Activated naive CD4-positive, alpha-beta T cell treated with Interleukin-2 at 50 U/mL for 16 hours (primary cell): ENCODE data around the gene SPATA2.
"Not testable (repeated sequence)": the region's sequence is repeated elsewhere in the genome, so short reads cannot be mapped to it uniquely, and the experiment has no call there.

Source experiments
- DNase-seq: peaks from one replicate; pipeline ENCODE4 v3.0.0-alpha.2; 2020

The SPATA2 gene

DNA sequence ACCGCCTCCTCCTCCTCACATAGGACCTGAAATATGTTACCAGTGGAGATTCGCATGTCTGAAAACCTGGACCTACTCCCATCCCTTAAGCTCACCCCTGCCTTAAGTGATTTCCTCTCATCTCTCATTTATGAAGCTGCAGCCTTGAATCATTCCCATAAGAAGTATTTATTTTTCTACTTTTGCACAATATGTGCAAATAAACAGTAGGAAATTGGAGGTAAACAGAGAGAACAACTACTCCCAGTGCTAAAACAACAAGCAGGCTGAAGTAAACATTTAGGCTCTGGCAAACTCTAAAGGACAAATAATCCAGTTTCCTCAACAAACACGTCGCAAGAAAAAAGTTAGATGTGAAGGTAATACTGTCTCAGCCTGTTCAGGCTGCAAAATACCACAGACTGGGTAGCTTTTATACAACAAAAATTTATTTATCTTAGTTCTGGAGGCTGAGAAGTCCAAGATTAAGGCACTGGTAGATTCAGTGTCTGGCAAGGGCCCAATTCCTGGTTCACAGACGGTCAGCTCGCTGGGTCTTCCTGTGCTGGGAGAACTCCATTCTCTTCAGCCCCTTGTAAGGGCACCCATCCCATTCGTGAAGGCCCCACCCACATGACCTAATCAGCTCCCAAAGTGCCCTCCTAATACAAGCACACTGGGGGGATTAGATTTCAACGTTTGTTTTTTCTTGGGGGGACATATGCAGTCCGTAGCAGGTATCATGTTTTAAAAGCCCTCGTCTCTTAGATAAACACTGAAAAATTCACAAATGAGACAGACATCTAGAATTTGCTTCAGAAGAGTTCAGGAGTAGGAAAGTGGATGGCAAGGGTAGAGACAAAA lies 15.6 kb downstream of the SPATA2 start:
- no peak for DNase-seq

DNA sequence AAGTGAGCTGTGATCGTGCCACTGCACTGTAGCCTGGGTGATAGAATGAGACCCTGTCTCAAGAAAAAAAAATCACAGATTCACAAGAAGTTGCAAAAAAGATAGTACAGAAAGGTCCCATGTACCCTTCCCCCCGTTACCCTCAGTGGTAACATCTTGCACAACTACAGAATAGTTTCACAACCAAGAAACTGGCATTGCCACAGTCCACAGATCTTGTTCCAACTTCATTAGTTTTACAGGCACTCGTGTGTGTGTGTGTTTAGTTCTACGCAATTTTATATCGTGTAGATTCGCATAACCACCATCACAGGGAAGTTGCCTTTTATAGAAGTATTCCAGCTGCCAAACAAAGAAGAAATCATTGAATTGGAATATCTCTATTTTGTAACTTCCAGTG lies 19.1 kb downstream of the SPATA2 start:
- DNase-seq, result no peak

DNA sequence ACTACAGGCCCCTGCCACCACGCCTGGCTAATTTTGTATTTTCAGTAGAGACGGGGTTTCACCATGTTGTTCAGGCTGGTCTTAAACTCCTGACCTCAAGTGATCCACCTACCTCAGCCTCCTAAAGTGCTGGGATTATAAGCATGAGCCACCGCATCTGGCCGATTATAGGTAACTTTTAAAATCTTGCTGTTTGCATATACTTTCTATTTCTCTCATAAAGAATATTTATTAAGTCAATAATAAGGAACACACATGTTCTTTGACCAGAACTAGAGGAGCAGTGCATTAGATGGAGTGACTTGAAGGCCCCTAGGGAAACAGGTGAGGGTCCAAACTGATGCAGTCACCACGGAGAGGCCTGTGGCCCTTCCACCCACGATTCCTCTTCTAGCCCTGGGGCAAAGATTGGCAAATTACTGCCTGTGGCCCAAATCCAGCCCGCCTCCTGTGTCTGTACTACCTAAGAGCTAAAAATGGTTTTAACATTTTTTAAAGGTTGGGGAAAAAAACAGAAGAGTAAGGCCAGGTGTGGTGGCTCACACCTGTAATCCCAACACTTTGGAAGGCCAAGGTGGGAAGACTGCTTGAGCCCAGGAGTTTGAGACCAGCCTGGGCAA lies 19.7 kb downstream of the SPATA2 start:
- DNase-seq, result not testable (repeated sequence)

DNA sequence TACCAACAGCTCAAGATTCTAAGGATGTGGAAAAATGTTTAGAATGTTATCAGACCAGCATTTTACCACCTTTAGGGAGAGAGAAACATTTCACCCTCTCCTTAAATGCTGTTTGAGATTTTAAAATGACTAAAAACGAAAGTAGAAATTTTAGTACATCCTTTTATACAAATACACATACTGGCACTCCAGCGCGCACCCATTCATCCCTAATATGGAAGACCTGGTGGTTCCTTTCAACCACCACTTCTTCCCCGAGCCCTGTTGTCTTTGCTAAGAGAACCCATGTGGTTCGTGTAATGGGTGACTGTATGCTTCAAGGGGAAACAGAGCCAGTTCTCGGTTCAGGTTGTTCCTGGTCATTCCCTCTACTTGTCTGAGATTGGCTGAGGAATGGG lies 21.3 kb downstream of the SPATA2 start:
- peak; percentile 38 for DNase-seq

DNA sequence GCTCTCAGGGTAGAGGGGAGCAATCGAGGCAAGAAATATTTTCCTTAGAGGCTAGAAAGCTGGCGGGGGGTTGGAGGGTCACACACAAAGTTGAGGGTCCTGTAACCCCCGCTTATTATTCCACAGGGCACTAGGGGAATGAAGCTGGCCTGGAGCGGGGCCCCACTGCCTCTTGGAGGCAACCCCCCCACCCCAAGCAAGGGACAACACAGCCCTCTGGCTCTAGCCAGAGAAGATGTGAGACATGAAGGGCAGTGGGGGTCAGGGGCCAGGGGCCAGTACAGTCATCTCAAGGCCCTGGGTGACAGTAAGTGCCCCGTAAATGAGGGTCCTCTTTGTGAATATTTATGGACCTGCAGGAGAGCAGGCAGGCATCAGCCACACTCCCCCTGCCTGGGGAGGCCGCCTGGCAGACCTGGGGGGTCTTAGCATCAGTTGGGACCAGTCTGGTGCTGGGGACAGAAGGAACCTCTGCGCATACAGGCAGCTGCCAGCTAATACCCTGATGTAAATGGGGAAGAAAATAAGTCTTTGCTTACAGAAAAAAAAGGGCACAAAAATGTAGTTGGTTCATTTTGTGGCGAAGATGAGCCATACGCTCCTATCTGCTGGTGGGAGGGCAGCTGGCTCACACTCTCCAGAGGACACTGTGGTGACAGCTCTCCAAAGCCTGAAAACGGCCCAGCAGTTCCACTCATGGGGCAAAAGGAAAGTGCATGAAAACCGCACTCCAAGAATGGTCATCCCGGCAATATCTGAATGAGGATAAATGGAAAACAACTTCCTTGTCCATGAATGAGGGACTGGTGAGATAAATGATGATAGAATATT lies 21.9 kb downstream of the SPATA2 start:
- DNase-seq, result peak; percentile 63

DNA sequence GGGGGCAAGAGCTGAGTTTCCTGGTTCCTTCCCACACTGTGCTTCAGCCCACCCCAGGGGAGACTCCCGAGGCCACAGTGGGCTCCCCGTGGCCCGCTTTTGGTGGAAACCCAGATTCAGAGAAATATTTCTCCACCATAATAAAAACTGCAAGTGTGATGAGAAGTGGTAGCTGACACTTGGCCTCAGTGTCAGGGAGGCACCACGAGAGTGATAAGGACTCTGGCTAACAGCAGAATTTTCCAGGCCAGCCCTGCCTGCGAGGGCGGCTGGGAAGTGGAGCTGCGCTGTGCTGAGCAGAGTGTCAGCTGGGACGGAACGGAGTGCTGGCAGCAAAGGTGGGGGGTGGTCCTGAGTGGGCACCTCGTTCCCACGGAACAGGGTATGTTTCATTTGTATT lies 22.5 kb downstream of the SPATA2 start:
- DNase-seq, result no peak

DNA sequence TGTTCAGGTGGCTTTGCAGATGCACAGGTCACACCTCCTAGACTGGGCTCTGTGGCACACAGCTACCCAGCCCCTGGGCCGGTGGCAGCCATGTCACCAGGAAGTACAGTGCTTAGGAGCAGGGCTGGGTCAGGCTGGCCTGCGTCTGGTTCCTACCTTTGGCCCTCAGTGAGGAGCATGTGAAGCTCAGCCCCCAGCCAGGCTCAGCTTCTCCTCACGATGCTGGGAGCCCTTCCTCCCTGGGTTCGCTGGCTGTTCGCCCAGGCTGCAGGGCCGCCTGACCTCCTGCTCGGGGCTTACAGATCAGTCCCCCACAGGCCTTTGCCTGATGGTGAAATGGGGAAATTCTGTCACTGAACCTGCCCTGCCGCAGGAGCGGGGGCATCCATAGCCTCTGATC lies 23.1 kb downstream of the SPATA2 start:
- DNase-seq, result no peak

DNA sequence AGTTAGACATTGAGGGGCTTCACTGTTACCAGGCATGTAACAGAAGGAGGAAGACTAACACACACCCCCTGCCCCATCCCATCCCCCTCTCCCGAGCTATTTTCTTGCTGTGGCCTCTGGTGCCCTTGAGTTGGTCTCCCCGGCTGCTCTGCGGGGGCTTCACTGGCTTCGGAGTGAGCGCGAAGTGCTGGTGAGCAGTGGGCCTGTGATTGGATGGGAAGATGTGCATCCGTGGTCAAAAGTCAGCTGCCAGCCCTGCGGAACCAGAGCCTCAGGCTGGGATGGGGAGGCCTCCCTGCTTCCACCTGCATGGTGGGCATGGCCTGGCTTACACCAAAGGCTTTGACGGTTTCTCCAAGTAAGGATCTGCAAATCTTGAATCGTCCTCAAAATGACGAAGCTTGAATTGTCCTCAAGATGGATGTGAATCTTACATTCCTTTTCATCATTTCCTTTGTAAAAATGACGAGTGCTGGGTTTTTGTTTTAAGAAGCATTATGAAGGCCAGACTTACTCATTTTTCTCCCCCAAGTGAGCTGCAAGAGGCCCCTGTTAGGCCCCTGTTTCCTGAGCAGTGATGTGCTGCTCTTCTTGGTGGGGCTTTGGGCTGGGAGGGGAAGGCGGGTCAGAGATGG lies 23.7 kb downstream of the SPATA2 start:
- DNase-seq, result no peak

DNA sequence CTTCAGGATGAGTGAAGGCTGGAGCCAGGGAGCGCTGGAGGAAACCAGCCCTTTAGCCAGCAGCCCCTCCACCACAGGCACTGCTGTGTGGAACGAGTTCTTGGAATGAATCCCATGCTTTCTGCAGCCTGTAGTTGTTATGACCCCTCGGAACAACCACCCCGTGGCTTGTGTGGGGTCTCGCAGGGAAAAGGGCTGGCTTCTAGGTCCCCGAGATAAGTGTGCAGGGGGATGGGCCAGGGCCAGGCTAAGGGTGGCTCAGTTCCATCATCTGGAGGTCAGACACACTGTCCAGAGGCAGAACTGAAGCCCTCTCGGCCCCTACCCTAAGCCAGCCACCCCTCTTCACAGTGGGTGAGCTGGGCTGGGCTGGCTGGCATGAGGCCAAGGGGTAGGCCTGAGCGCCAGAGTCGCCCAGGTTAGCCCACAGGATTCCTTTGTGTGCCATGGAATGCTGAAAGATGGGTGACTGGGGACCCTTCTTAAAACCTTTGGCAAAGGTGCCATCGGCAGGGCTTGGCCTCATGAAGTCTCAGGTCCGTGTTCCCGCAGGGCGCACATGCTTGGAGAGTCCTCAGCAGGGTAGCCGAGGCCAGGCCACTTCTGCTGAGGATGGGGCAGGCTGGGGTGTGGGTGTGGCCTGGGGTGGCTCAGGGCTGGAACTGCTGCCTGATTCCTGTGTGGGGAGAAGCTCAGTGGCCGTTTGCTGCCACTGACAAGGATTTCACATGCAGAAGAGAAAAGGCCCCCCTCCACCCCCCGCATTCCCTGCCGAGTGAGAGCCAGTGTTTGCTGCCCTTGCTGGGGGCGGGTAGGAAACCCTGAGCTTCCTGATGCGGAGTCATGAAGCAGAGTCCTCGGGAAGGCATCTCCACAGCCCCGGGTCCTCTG lies 24.6 kb downstream of the SPATA2 start:
- no peak for DNase-seq

DNA sequence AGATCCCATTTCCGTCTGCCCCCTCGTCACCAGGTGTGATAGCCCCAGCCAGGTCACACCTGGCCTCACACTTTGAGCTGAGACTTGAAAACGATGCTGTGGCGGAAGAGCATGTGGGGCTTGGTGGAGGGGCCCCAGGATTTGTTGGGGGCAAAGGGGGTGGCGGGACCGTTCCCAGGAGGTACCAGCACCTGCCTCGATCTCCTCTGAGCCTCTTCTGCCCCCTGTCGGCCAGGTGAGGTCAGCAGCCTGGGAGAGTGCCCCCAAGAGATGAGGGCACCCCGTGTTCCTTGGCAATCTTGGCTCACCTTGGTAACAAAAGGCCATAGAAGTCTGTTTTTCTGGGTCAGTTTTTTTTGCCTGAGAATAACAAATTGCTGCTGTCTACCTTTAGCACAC lies 25.4 kb downstream of the SPATA2 start:
- DNase-seq, result no peak

DNA sequence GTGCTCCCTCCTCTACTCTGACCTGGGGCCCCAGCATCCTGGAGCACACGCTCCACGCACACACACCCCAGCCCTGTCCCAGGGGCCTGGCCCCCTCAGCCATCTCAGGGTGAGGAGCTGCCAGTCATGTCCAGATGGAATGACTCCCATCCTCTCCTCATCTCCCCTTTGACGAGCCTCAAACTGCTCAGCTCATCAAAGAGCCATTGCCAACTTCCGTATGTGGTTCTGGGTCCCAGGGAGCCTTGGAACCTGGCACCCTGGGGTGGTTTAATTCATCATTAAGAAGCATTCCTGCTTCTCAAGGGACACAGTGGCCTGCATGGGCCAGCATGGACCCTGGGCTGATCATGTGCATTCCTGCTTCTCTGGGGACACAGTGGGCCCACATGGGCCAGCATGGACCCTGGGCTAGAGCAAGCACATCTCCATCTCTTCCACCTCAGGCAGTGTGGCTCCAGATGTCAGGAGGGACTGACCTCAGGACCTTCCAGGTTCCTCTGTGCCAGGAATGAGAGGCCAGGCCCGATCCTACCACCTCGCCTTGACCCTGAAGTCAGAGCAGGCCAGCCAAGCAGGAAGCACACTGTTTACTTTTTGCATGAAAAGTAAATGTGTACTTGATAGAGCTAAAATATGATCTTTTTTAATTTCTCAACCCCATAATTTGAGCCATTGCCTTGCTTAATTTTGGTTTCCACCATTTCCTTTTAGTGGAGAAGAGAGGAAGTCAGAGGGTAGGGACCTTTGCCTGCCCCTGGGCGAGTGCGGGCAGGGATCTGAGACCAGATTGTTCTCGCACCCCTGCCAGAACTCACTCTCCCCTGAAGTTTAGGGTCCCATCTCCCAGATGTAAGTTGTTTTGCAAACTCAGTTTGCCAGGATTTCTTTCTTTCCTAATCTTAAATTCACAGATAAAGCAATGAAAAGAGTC lies 26.1 kb downstream of the SPATA2 start:
- DNase-seq, result no peak

DNA sequence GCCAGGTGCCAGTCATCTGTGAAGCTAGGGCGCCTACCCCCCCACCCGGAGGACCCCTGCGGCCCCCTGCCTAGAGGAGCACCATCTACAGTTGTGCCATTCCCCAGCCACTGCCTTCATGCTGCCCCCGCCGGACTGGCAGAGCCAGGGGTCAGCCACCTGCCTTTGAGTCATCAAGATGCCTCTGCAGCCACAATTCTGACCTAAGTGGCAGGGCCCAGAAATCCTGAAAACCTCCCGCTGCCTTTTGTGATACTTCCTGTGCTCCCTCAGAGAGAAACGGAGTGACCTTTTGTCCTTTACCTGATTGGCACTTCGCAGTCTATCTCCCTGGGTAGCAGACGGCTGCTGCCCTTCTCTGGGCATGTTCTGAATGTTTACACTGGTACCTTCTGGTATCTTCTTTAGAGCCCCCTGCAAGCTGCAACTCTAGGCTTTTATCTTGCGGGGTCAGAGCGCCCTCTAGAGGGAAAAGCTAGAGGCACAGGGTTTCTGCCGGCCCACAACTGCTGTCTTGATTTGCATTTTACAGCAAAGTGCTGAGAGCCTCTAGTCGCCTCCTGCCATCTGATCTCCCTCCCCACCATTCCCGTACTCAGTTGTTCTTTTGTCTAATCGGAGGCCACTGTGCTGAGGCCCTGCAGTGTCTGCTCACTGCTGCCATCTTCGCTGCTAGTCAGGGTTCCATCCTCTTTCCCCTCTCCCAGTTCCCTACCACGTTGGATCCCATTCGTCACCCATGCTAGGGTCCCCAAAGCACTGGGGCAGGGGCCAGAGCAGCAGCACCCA lies 26.9 kb downstream of the SPATA2 start:
- DNase-seq, result peak; percentile 66

DNA sequence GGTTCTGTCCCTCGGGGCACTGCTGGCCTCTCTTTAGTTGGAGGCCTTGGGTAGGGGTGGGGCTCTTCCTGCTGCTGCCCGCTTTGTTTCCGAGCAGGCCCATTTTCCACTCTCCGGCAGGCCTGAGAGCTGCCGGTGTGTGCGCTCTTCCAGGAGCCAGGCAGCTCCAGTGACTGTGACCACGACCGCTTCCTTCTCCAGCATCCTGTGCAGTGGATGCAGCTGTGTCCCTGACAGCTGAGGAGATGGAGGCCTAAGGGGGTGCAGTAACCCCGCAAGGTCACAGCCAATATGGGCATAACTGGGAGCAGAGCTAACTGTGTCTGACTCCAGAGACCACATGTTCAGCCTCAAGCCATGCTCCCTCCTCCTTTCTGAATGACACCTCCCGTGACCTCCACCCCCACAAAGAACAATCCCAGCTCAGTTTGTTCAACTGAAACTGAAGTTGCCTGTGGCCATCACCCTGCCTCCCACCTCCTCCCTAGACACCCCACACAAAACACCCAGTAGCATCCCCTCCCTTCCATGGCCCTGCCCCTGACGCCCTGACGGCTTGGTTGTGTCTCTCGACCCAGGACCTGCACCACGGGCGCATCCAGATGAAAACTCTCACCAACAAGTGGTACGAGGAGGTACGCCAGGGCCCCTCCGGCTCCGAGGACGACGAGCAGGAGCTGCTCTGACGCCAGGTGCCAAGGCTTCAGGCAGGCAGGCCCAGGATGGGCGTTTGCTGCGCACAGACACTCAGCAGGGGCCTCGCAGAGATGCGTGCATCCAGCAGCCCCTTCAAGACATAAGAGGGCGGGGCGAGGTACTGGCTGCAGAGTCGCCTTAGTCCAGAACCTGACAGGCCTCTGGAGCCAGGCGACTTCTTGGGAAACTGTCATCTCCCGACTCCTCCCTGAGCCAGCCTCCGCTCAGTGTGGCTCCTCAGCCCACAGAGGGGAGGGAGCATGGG lies 27.8 kb downstream of the SPATA2 start:
- no peak for DNase-seq

DNA sequence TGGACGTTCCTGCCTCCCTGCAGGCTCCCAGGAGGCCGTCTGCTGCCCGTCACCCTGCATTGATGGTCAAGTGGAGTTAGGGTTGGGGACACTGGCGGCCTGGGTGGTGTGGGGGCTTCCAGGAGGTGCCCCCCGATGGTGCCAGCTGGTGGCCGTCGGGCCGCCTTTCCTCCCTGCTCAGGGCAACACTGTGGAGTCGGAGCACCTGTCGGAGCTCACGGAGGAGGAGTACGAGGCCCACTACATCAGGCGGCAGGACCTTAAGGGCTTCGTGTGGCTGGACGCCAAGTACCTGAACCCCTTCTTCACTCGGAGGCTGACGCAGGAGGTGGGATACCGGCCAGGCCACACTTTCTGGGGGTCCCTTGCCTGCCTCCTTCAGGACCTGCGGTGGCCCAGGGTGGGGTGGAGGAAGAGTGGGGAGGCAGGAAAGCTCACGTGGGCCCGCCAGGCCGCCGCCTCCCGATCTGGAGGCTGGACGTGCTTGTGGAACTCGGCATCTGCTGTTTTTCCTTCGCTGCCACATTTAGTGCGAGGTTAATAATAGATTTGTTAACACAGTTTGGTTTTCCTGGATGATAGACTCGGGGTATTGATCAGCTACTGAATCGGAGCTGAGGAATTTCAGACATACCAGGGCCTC lies 28.6 kb downstream of the SPATA2 start:
- no peak for DNase-seq

DNA sequence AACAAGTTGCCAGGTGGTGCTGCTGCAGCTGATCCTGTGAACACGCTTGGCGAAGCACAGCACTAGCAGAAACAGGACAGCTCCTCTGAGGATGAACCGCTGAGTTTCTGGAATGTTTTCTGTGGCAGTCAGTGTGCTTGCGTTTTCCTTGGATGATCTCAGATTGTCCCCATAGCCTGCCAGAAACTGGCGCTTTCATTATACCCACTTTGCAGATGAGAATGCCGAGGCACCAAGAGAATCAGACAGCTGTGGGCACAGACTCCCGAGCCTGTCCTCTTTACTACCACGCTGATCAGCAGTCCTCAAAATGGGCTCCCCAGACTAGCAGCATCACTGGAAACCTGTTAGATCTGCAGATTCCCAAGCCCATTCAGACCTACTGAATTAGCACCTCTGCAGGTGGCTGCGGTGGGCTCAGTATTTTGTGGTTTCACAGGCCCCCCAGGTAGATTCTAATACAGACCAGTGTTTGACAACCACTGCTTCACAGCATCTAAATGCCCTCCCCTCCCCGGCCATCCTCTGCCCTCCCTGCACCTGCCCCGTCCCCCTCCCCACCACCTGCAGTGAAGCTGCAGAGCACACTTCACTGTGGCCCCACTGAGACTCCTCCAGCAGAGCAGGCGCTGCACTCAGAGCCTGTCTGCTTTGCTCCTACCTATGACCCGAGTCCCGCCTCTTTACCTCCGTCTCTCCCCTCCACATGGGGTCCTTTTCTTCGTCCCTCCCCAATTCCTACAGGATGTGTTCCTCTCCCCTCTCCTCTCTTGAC lies 29.6 kb downstream of the SPATA2 start:
- DNase-seq, result no peak

DNA sequence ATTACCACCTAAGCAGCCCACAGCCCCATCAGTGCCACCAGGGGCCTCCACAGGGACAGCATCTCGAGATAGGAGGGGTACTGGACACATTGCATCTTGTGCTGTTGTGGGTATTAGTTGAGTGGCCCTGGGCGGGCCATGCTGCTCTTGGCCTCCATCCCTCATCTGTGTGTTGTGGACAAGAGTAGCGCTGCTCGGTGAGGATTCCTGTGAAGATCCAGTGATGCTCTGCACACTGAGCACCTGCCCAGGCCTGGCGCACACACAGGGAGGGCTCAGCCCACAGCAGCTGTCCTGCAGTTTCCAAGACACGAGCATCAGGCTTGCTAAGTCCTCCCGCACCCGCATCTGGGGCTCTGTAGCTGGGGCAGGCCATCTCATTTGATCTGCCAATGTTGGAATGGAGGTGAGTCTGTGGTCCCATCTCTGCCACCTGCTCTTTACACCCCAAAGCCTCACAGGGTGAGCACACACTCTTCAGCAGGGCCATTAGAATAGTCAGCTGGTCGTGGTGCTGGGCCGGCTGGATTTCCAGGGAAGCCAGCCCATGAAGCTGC lies 32.0 kb downstream of the SPATA2 start:
- DNase-seq, result no peak
